ENCODE data around the gene LRIG1.

Gene LRIG1

GRCh38 chr3:66484106-66484844, 16.5 kb downstream of the LRIG1 start:
- Histone ChIP-seq H3K36me3 (ENCODE audit: control insufficient read depth, insufficient read depth, low read length) (no peaks in the 10 kb centered on the region), H3K4me3 (ENCODE audit: low read length) (no peak overlapping the region), H3K9ac (ENCODE audit: low read length) (no peak overlapping the region), H3K9me3 (ENCODE audit: control insufficient read depth, low read length) (no peaks in the 10 kb centered on the region), H3K4me1 (ENCODE audit: control insufficient read depth, insufficient read depth, low read length) (peaks cover 55% of the 10 kb centered on the region), H3K27me3 (ENCODE audit: control insufficient read depth, insufficient read depth, low read length) (no peaks in the 10 kb centered on the region)

GRCh38 chr3:66483409-66483906, 17.4 kb downstream of the LRIG1 start:
- H3K4me3 ChIP-seq (ENCODE audit: low read length), result no peak overlapping the region
- peaks cover 60% of the 10 kb centered on the region for H3K4me1 ChIP-seq (ENCODE audit: control insufficient read depth, insufficient read depth, low read length)
- no peaks in the 10 kb centered on the region for H3K27me3 ChIP-seq (ENCODE audit: control insufficient read depth, insufficient read depth, low read length)
- no peaks in the 10 kb centered on the region for H3K36me3 ChIP-seq (ENCODE audit: control insufficient read depth, insufficient read depth, low read length)
- H3K9ac ChIP-seq (ENCODE audit: low read length), result peak overlapping the region; percentile 50
- H3K9me3 ChIP-seq (ENCODE audit: control insufficient read depth, low read length), result no peaks in the 10 kb centered on the region

- H3K4me1 ChIP-seq (ENCODE audit: control insufficient read depth, insufficient read depth, low read length), result peaks cover 65% of the 10 kb centered on the region
- H3K4me3 ChIP-seq (ENCODE audit: low read length), result no peak overlapping the region
- H3K27me3 ChIP-seq (ENCODE audit: control insufficient read depth, insufficient read depth, low read length), result no peaks in the 10 kb centered on the region
- no peaks in the 10 kb centered on the region for H3K36me3 ChIP-seq (ENCODE audit: control insufficient read depth, insufficient read depth, low read length)
- no peaks in the 10 kb centered on the region for H3K9me3 ChIP-seq (ENCODE audit: control insufficient read depth, low read length)
- peak overlapping the region; percentile 50 for H3K9ac ChIP-seq (ENCODE audit: low read length)
Measured at GRCh38 chr3:66483006-66483405, 17.8 kb downstream of the LRIG1 start.

- H3K9ac ChIP-seq (ENCODE audit: low read length), result peak overlapping the region; percentile 22
- no peak overlapping the region for H3K4me3 ChIP-seq (ENCODE audit: low read length)
- H3K4me1 ChIP-seq (ENCODE audit: control insufficient read depth, insufficient read depth, low read length), result peaks cover 72% of the 10 kb centered on the region
- H3K9me3 ChIP-seq (ENCODE audit: control insufficient read depth, low read length), result no peaks in the 10 kb centered on the region
- H3K27me3 ChIP-seq (ENCODE audit: control insufficient read depth, insufficient read depth, low read length), result no peaks in the 10 kb centered on the region
- no peaks in the 10 kb centered on the region for H3K36me3 ChIP-seq (ENCODE audit: control insufficient read depth, insufficient read depth, low read length)
Measured at GRCh38 chr3:66482018-66482404, 18.8 kb downstream of the LRIG1 start.

- Histone ChIP-seq H3K4me1 (ENCODE audit: control insufficient read depth, insufficient read depth, low read length) (peaks cover 78% of the 10 kb centered on the region), H3K9ac (ENCODE audit: low read length) (peak overlapping the region; percentile 22), H3K36me3 (ENCODE audit: control insufficient read depth, insufficient read depth, low read length) (no peaks in the 10 kb centered on the region), H3K9me3 (ENCODE audit: control insufficient read depth, low read length) (no peaks in the 10 kb centered on the region), H3K4me3 (ENCODE audit: low read length) (no peak overlapping the region), H3K27me3 (ENCODE audit: control insufficient read depth, insufficient read depth, low read length) (no peaks in the 10 kb centered on the region)
Measured at GRCh38 chr3:66481071-66482017, 19.5 kb downstream of the LRIG1 start.

GRCh38 chr3:66480666-66481065, 20.2 kb downstream of the LRIG1 start:
- H3K4me3 ChIP-seq (ENCODE audit: low read length), result no peak overlapping the region
- H3K9me3 ChIP-seq (ENCODE audit: control insufficient read depth, low read length), result no peaks in the 10 kb centered on the region
- no peaks in the 10 kb centered on the region for H3K27me3 ChIP-seq (ENCODE audit: control insufficient read depth, insufficient read depth, low read length)
- H3K9ac ChIP-seq (ENCODE audit: low read length), result no peak overlapping the region
- peaks cover 85% of the 10 kb centered on the region for H3K4me1 ChIP-seq (ENCODE audit: control insufficient read depth, insufficient read depth, low read length)
- H3K36me3 ChIP-seq (ENCODE audit: control insufficient read depth, insufficient read depth, low read length), result no peaks in the 10 kb centered on the region

GRCh38 chr3:66479532-66479947, 21.3 kb downstream of the LRIG1 start:
- Histone ChIP-seq H3K4me3 (ENCODE audit: low read length) (no peak overlapping the region), H3K9ac (ENCODE audit: low read length) (no peak overlapping the region), H3K27me3 (ENCODE audit: control insufficient read depth, insufficient read depth, low read length) (no peaks in the 10 kb centered on the region), H3K4me1 (ENCODE audit: control insufficient read depth, insufficient read depth, low read length) (peaks cover 95% of the 10 kb centered on the region), H3K9me3 (ENCODE audit: control insufficient read depth, low read length) (no peaks in the 10 kb centered on the region), H3K36me3 (ENCODE audit: control insufficient read depth, insufficient read depth, low read length) (no peaks in the 10 kb centered on the region)

- H3K9me3 ChIP-seq (ENCODE audit: control insufficient read depth, low read length), result no peaks in the 10 kb centered on the region
- no peaks in the 10 kb centered on the region for H3K27me3 ChIP-seq (ENCODE audit: control insufficient read depth, insufficient read depth, low read length)
- no peak overlapping the region for H3K4me3 ChIP-seq (ENCODE audit: low read length)
- peaks cover 91% of the 10 kb centered on the region for H3K4me1 ChIP-seq (ENCODE audit: control insufficient read depth, insufficient read depth, low read length)
- H3K9ac ChIP-seq (ENCODE audit: low read length), result no peak overlapping the region
- H3K36me3 ChIP-seq (ENCODE audit: control insufficient read depth, insufficient read depth, low read length), result no peaks in the 10 kb centered on the region
Measured at GRCh38 chr3:66478960-66479359, 21.9 kb downstream of the LRIG1 start.

GRCh38 chr3:66477856-66478255, 23.0 kb downstream of the LRIG1 start:
- Histone ChIP-seq H3K9ac (ENCODE audit: low read length) (no peak overlapping the region), H3K36me3 (ENCODE audit: control insufficient read depth, insufficient read depth, low read length) (no peaks in the 10 kb centered on the region), H3K4me3 (ENCODE audit: low read length) (no peak overlapping the region), H3K27me3 (ENCODE audit: control insufficient read depth, insufficient read depth, low read length) (no peaks in the 10 kb centered on the region), H3K9me3 (ENCODE audit: control insufficient read depth, low read length) (no peaks in the 10 kb centered on the region), H3K4me1 (ENCODE audit: control insufficient read depth, insufficient read depth, low read length) (peaks cover 91% of the 10 kb centered on the region)

- H3K4me1 ChIP-seq (ENCODE audit: control insufficient read depth, insufficient read depth, low read length), result peaks cover 84% of the 10 kb centered on the region
- no peak overlapping the region for H3K4me3 ChIP-seq (ENCODE audit: low read length)
- no peaks in the 10 kb centered on the region for H3K36me3 ChIP-seq (ENCODE audit: control insufficient read depth, insufficient read depth, low read length)
- H3K9me3 ChIP-seq (ENCODE audit: control insufficient read depth, low read length), result no peaks in the 10 kb centered on the region
- H3K9ac ChIP-seq (ENCODE audit: low read length), result no peak overlapping the region
- H3K27me3 ChIP-seq (ENCODE audit: control insufficient read depth, insufficient read depth, low read length), result no peaks in the 10 kb centered on the region
Measured at GRCh38 chr3:66476852-66477381, 23.9 kb downstream of the LRIG1 start.

GRCh38 chr3:66475386-66476020, 25.3 kb downstream of the LRIG1 start:
- peaks cover 70% of the 10 kb centered on the region for H3K4me1 ChIP-seq (ENCODE audit: control insufficient read depth, insufficient read depth, low read length)
- H3K36me3 ChIP-seq (ENCODE audit: control insufficient read depth, insufficient read depth, low read length), result no peaks in the 10 kb centered on the region
- no peaks in the 10 kb centered on the region for H3K9me3 ChIP-seq (ENCODE audit: control insufficient read depth, low read length)
- no peaks in the 10 kb centered on the region for H3K27me3 ChIP-seq (ENCODE audit: control insufficient read depth, insufficient read depth, low read length)
- no peak overlapping the region for H3K9ac ChIP-seq (ENCODE audit: low read length)
- no peak overlapping the region for H3K4me3 ChIP-seq (ENCODE audit: low read length)

Measured in mucosa of stomach (tissue), 1 donor.